PC-3 (cell line): Measurements from ENCODE around the gene OR2D3. TPM values are rescaled to one million over a fixed set of nuclear protein-coding genes. Genes with fewer than 3 reads are reported as not detected.
A peak's percentile ranks its signal among the peaks of the same experiment; 100 is the strongest.

Experiments
- ATAC-seq: fragments of 200-7000 bp; cut with Tn5 transposase; 2 replicates; pipeline ENCODE4 v1.9.1; 2020; ENCODE audit warnings: mild to moderate bottlenecking, moderate library complexity
- BruUV-seq: library from RNA; stranded (reverse); fragments of 400-500 nt; replicated peaks from 2 replicates; lab custom pipeline; 2021; lab: Mats Ljungman, UMichigan
- CTCF ChIA-PET: fragments of 300-600 bp; sonication (Branson Sonifier 250); formaldehyde crosslinking; loops from one replicate; lab custom pipeline; 2022; ENCODE audit warnings: antibody characterized with exemption; lab: Charles Lee
- POLR2A ChIA-PET: fragments of 300-600 bp; sonication (Branson Sonifier 250); formaldehyde crosslinking; loops from one replicate; lab custom pipeline; 2022; ENCODE audit warnings: antibody characterized with exemption; ENCODE audit not compliant: unreplicated experiment; lab: Charles Lee
- DNase-seq: peaks from one replicate; pipeline ENCODE4 v3.0.0-alpha.2; 2015
- H2AFZ ChIP-seq: fragments of 300-600 bp; sonication (generic); 2 replicates; pipeline ENCODE4 v1.6.0; 2016; ENCODE audit warnings: antibody characterized with exemption, low read length
- H3F3A ChIP-seq: fragments of 300-600 bp; sonication (generic); one replicate; pipeline ENCODE4 v1.6.0; 2017; ENCODE audit warnings: antibody characterized with exemption, low read length, control low read depth, mild to moderate bottlenecking; ENCODE audit not compliant: unreplicated experiment
- H3K27ac ChIP-seq: fragments of 300-600 bp; sonication (generic); 2 replicates; pipeline ENCODE4 v1.5.1; 2016; ENCODE audit warnings: mild to moderate bottlenecking, low read length
- H3K27me3 ChIP-seq: fragments of 300-600 bp; sonication (generic); 2 replicates; pipeline ENCODE4 v1.6.1; 2016; ENCODE audit warnings: low read length, mixed read lengths
- H3K36me3 ChIP-seq: fragments of 300-600 bp; sonication (generic); 2 replicates; pipeline ENCODE4 v1.6.1; 2016; ENCODE audit warnings: low read depth, mixed run types, low read length, mixed read lengths
- H3K4me1 ChIP-seq: fragments of 300-600 bp; sonication (generic); 2 replicates; pipeline ENCODE4 v1.5.1; 2016; ENCODE audit warnings: low read length; ENCODE audit not compliant: insufficient read depth
- H3K4me2 ChIP-seq: fragments of 300-600 bp; sonication (generic); 2 replicates; pipeline ENCODE4 v1.6.0; 2016; ENCODE audit warnings: low read length
- H3K4me3 ChIP-seq: fragments of 300-600 bp; sonication (generic); 2 replicates; pipeline ENCODE4 v1.5.1; 2016; ENCODE audit warnings: mild to moderate bottlenecking, low read length, mixed read lengths
- H3K79me2 ChIP-seq: fragments of 300-600 bp; sonication (generic); 2 replicates; pipeline ENCODE4 v1.6.1; 2017; ENCODE audit warnings: low read length, mixed read lengths
- H3K9ac ChIP-seq: fragments of 300-600 bp; sonication (generic); 2 replicates; pipeline ENCODE4 v1.6.0; 2016; ENCODE audit warnings: mild to moderate bottlenecking, low read length
- H3K9me2 ChIP-seq: fragments of 300-600 bp; sonication (generic); replicated peaks from 2 replicates; pipeline ENCODE4 v1.6.1; 2016; ENCODE audit warnings: mixed run types, low read length, mixed read lengths
- H3K9me3 ChIP-seq: fragments of 300-600 bp; sonication (generic); 2 replicates; pipeline ENCODE4 v1.6.1; 2016; ENCODE audit warnings: low read length, mixed read lengths
- H4K20me1 ChIP-seq: fragments of 300-600 bp; sonication (generic); 2 replicates; pipeline ENCODE4 v1.6.1; 2016; ENCODE audit warnings: low read length, mixed read lengths
- EZH2 ChIP-seq: fragments of 300-600 bp; sonication (generic); IDR thresholded peaks from one replicate; pipeline ENCODE4 v1.6.1; 2017; ENCODE audit warnings: antibody characterized with exemption, mild to moderate bottlenecking, low read length; ENCODE audit not compliant: unreplicated experiment
- EZH2phosphoT487 ChIP-seq: fragments of 300-600 bp; sonication (generic); IDR thresholded peaks from 2 replicates; pipeline ENCODE4 v1.6.1; 2018; ENCODE audit warnings: mild to moderate bottlenecking, antibody characterized with exemption, low read length, borderline replicate concordance
- intact Hi-C: fragments of 100-400 bp; cut with micrococcal nuclease; formaldehyde crosslinking; loops from 2 replicates; pipeline ENCODE4 v1.9.0; 2023
- total RNA-seq: library from RNA; depleted of rRNA; stranded (reverse); fragments of >200 nt; gene quantifications from 2 replicates; pipeline ENCODE4 v1.2.3, GENCODE V29; 2014
- TF ChIP-seq, protein P1 (sequence below): fragments of 300-600 bp; sonication (generic); conservative IDR thresholded peaks from 2 replicates; pipeline ENCODE4 v1.5.1; 2017; ENCODE audit warnings: antibody characterized with exemption, low read depth, mild to moderate bottlenecking, low read length

OR2D3 gene
- total RNA-seq, 1 experiment from 2014 or later, result not detected

- no peaks in the 10 kb centered on the region for H3K27me3 ChIP-seq
- ChIA-PET POLR2A (no interaction called here), CTCF (no interaction called here)
- no peaks in the 10 kb centered on the region for H3K9me2 ChIP-seq
- H3K9ac ChIP-seq, result no peak overlapping the region
- no peak overlapping the region for H2AFZ ChIP-seq
- DNase-seq, result no peak
- H4K20me1 ChIP-seq, result no peaks in the 10 kb centered on the region
- no peak for ATAC-seq
- no peaks in the 10 kb centered on the region for H3K36me3 ChIP-seq
- no TSS peak for BruUV-seq
- no peaks in the 10 kb centered on the region for H3K4me1 ChIP-seq
- no peaks in the 10 kb centered on the region for H3F3A ChIP-seq
- H3K4me2 ChIP-seq, result no peak overlapping the region
- H3K4me3 ChIP-seq, result no peak overlapping the region
- TF ChIP-seq EZH2 (no peak), EZH2phosphoT487 (no peak)
- TF ChIP-seq, protein P1, sequence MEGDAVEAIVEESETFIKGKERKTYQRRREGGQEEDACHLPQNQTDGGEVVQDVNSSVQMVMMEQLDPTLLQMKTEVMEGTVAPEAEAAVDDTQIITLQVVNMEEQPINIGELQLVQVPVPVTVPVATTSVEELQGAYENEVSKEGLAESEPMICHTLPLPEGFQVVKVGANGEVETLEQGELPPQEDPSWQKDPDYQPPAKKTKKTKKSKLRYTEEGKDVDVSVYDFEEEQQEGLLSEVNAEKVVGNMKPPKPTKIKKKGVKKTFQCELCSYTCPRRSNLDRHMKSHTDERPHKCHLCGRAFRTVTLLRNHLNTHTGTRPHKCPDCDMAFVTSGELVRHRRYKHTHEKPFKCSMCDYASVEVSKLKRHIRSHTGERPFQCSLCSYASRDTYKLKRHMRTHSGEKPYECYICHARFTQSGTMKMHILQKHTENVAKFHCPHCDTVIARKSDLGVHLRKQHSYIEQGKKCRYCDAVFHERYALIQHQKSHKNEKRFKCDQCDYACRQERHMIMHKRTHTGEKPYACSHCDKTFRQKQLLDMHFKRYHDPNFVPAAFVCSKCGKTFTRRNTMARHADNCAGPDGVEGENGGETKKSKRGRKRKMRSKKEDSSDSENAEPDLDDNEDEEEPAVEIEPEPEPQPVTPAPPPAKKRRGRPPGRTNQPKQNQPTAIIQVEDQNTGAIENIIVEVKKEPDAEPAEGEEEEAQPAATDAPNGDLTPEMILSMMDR, result no peak
- intact Hi-C loops, result no loop called here
- H3K27ac ChIP-seq, result no peak overlapping the region
- H3K9me3 ChIP-seq, result no peaks in the 10 kb centered on the region
- H3K79me2 ChIP-seq, result no peaks in the 10 kb centered on the region
Observed at GRCh38 chr11:6889835-6890234, 31.0 kb upstream of the OR2D3 start.

- no peak within 1 kb of the TSS for H3K27ac ChIP-seq
- no peak within 1 kb of the TSS for H2AFZ ChIP-seq
- H3K4me3 ChIP-seq, result no peak within 1 kb of the TSS
- ChIA-PET CTCF (no interaction called here), POLR2A (no interaction called here)
- H3K9ac ChIP-seq, result no peak within 1 kb of the TSS
- ATAC-seq (no peak), DNase-seq (no peak)
- H3K27me3 ChIP-seq, result no peaks in the 10 kb centered on the region
- no peaks in the 10 kb centered on the region for H3K9me3 ChIP-seq
- no peaks in the 10 kb centered on the region for H3F3A ChIP-seq
- no peaks in the 10 kb centered on the region for H4K20me1 ChIP-seq
- H3K9me2 ChIP-seq, result no peaks in the 10 kb centered on the region
- no TSS peak for BruUV-seq
- H3K4me1 ChIP-seq, result no peaks in the 10 kb centered on the region
- no peak within 1 kb of the TSS for H3K4me2 ChIP-seq
- intact Hi-C loops, result no loop called here
- TF ChIP-seq EZH2 (no peak), EZH2phosphoT487 (no peak)
- TF ChIP-seq, protein P1, result no peak
- no peaks in the 10 kb centered on the region for H3K79me2 ChIP-seq
- no peaks in the 10 kb centered on the region for H3K36me3 ChIP-seq
Observed at GRCh38 chr11:6892400-6892799, 28.4 kb upstream of the OR2D3 start, which contains the start of gene OR2D2. Gene OR2D2, minus strand, starts transcription at chr11:6892500. Its CDS starts 0 bp downstream, at chr11:6892500.

DNA sequence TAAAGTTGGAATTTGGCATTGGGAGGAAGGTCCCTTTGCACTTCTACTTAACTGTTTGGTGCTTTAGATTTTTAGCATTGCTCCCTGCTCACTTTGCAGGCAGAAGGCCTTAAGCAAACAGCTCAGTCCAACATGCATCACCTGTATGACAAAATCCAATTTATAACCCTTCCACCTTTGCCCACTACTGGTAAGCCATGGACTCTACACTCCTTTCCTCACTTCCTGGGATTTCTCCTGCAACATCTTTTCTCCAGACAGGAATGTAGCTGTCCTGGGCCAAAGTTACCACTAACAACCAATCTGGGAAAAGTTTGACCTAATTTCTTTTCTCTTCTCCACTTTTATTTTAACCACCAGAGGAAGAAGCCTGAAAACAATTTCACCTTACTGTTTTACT is 26.7 kb upstream of the OR2D3 start:
- POLR2A ChIA-PET, result no interaction called here
- Histone ChIP-seq H2AFZ (no peak overlapping the region), H3K36me3 (no peaks in the 10 kb centered on the region), H3K9ac (no peak overlapping the region), H4K20me1 (no peaks in the 10 kb centered on the region), H3K4me1 (no peaks in the 10 kb centered on the region), H3K27ac (no peak overlapping the region), H3K4me3 (no peak overlapping the region), H3K79me2 (no peaks in the 10 kb centered on the region), H3K4me2 (no peak overlapping the region), H3K27me3 (peaks cover 7% of the 10 kb centered on the region; the same call in 1 of the 2 replicates), H3K9me3 (no peaks in the 10 kb centered on the region), H3K9me2 (no peaks in the 10 kb centered on the region), H3F3A (no peaks in the 10 kb centered on the region)
- no TSS peak for BruUV-seq
- TF ChIP-seq, protein P1, result no peak
- TF ChIP-seq EZH2phosphoT487 (no peak), EZH2 (no peak)
- no peak for ATAC-seq
- DNase-seq, result peak; percentile 1
- CTCF ChIA-PET, result no interaction called here
- intact Hi-C loops, result no loop called here
